ENCODE data around the gene ROR1.

Gene ROR1

GRCh38 chr1:64167176-64167575 is 393.4 kb downstream of the ROR1 start:
- FAIRE-seq (no peak), DNase-seq (ENCODE audit: low spot score) (no peak)

GRCh38 chr1:64171246-64171645 is 397.4 kb downstream of the ROR1 start:
- peak; percentile 39 for DNase-seq (ENCODE audit: low spot score)
- FAIRE-seq, result no peak

GRCh38 chr1:64171797-64172281 is 398.0 kb downstream of the ROR1 start:
- FAIRE-seq, result peak; percentile 92
- DNase-seq (ENCODE audit: low spot score), result peak; percentile 84

GRCh38 chr1:64172458-64172983 is 398.7 kb downstream of the ROR1 start:
- peak; percentile 8 for FAIRE-seq
- peak; percentile 37 for DNase-seq (ENCODE audit: low spot score)

- no peak for FAIRE-seq
- DNase-seq (ENCODE audit: low spot score), result no peak
Measured at GRCh38 chr1:64173336-64173940, 399.6 kb downstream of the ROR1 start.

GRCh38 chr1:64175639-64176038 is 401.8 kb downstream of the ROR1 start:
- DNase-seq (ENCODE audit: low spot score) (no peak), FAIRE-seq (peak; percentile 40)

- DNase-seq (ENCODE audit: low spot score), result no peak
- FAIRE-seq, result no peak
Measured at GRCh38 chr1:64176659-64177058, 402.8 kb downstream of the ROR1 start.

- DNase-seq (ENCODE audit: low spot score), result no peak
- no peak for FAIRE-seq
Measured at GRCh38 chr1:64179588-64179987, 405.8 kb downstream of the ROR1 start.

GRCh38 chr1:64182207-64182606 is 408.4 kb downstream of the ROR1 start:
- FAIRE-seq (no peak), DNase-seq (ENCODE audit: low spot score) (no peak)

GRCh38 chr1:64183395-64184002 is 409.7 kb downstream of the ROR1 start:
- FAIRE-seq, result no peak
- no peak for DNase-seq (ENCODE audit: low spot score)

- DNase-seq (ENCODE audit: low spot score), result no peak
- no peak for FAIRE-seq
Measured at GRCh38 chr1:64184003-64184440, 410.2 kb downstream of the ROR1 start.

- DNase-seq (ENCODE audit: low spot score) (peak; percentile 66), FAIRE-seq (no peak)
Measured at GRCh38 chr1:64186138-64186897, 412.5 kb downstream of the ROR1 start.

- DNase-seq (ENCODE audit: low spot score), result no peak
- FAIRE-seq, result no peak
Measured at GRCh38 chr1:64186898-64187280, 413.1 kb downstream of the ROR1 start.

GRCh38 chr1:64187646-64188045 is 413.8 kb downstream of the ROR1 start:
- FAIRE-seq (no peak), DNase-seq (ENCODE audit: low spot score) (peak; percentile 27)

- DNase-seq (ENCODE audit: low spot score), result no peak
- no peak for FAIRE-seq
Measured at GRCh38 chr1:64192290-64192689, 418.5 kb downstream of the ROR1 start.

GRCh38 chr1:64194168-64195080 is 420.6 kb downstream of the ROR1 start:
- no peak for FAIRE-seq
- no peak for DNase-seq (ENCODE audit: low spot score)

- DNase-seq (ENCODE audit: low spot score) (no peak), FAIRE-seq (no peak)
Measured at GRCh38 chr1:64195081-64195395, 421.2 kb downstream of the ROR1 start.

GRCh38 chr1:64196074-64196870 is 422.5 kb downstream of the ROR1 start:
- FAIRE-seq, result no peak
- DNase-seq (ENCODE audit: low spot score), result no peak

- FAIRE-seq, result no peak
- no peak for DNase-seq (ENCODE audit: low spot score)
Measured at GRCh38 chr1:64197076-64197475, 423.3 kb downstream of the ROR1 start.

- FAIRE-seq (no peak), DNase-seq (ENCODE audit: low spot score) (no peak)
Measured at GRCh38 chr1:64199154-64199553, 425.3 kb downstream of the ROR1 start.

GRCh38 chr1:64200064-64200463 is 426.2 kb downstream of the ROR1 start:
- FAIRE-seq, result no peak

More at GRCh38 chr1:64200064-64200463, 426.2 kb downstream of the ROR1 start:
- DNase-seq (ENCODE audit: low spot score), result no peak
